Left ventricle myocardium inferior (tissue), 1 donor: ENCODE measurements around the gene CD96. TPM values are rescaled to one million over a fixed set of nuclear protein-coding genes. Genes with fewer than 3 reads are reported as not detected.

Experiments
- DNase-seq: peaks from one replicate; pipeline ENCODE4 v3.0.0-alpha.2; 2020
- H3K27ac ChIP-seq: fragments of 200-600 bp; replicated peaks from 2 replicates; pipeline ENCODE4 v1.8.0; 2021
- H3K27me3 ChIP-seq: fragments of 200-600 bp; 2 replicates; pipeline ENCODE4 v1.8.0; 2021; ENCODE audit warnings: low read depth
- H3K36me3 ChIP-seq: fragments of 200-600 bp; 2 replicates; pipeline ENCODE4 v1.8.0; 2021
- H3K4me1 ChIP-seq: fragments of 200-600 bp; 2 replicates; pipeline ENCODE4 v1.8.0; 2021
- H3K4me3 ChIP-seq: fragments of 200-600 bp; 2 replicates; pipeline ENCODE4 v1.8.0; 2021; ENCODE audit warnings: mild to moderate bottlenecking, moderate library complexity
- H3K9me3 ChIP-seq: fragments of 200-600 bp; replicated peaks from 2 replicates; pipeline ENCODE4 v1.8.0; 2021
- intact Hi-C: fragments of 100-400 bp; cut with micrococcal nuclease; formaldehyde crosslinking; loops from one replicate; pipeline ENCODE4 v1.11.0; 2022
- total RNA-seq: library from RNA; stranded (reverse); fragmentation: NEBNext Ultra II Directional; extraction: Animal tissue kit (Norgen Biotek cat#: 25700); gene quantifications from one replicate; pipeline ENCODE4 v1.2.1, GENCODE V29; 2021
- TF ChIP-seq, protein P1 (sequence below): fragments of 200-600 bp; IDR thresholded peaks from 2 replicates; pipeline ENCODE4 v1.8.0; 2021; ENCODE audit warnings: antibody characterized with exemption, mild to moderate bottlenecking, borderline replicate concordance
- donor health status: DM: no; HTN: yes; CAD: no; lungs with severe emphysema.

Gene CD96
- total RNA-seq, 1 donor from 2014 or later = 0.33 TPM

DNA sequence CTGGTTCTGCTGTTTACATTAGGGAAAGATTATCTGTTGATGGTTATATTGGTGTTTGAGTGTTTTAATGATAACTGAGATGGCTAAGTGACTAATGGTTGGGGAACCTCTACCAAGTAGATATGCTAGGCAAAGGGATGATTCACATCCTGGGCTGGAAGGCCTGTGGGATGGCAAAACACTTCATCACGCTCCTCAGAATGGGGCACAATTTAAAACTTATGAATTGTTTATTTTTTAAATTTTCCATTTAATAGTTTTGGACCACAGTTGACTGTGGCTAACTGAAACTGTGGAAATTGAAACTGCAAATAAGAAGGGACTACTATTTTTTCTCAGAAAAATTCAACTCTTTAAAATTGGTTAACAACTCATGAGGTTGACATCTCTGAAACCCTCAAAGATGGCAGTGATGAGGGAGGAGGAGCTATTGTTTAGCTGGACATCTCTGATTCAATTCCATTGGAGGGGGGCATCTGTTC lies 153.7 kb downstream of the CD96 start:
- H3K27me3 ChIP-seq = no peaks in the 10 kb centered on the region
- no peaks in the 10 kb centered on the region for H3K36me3 ChIP-seq
- TF ChIP-seq, protein P1, sequence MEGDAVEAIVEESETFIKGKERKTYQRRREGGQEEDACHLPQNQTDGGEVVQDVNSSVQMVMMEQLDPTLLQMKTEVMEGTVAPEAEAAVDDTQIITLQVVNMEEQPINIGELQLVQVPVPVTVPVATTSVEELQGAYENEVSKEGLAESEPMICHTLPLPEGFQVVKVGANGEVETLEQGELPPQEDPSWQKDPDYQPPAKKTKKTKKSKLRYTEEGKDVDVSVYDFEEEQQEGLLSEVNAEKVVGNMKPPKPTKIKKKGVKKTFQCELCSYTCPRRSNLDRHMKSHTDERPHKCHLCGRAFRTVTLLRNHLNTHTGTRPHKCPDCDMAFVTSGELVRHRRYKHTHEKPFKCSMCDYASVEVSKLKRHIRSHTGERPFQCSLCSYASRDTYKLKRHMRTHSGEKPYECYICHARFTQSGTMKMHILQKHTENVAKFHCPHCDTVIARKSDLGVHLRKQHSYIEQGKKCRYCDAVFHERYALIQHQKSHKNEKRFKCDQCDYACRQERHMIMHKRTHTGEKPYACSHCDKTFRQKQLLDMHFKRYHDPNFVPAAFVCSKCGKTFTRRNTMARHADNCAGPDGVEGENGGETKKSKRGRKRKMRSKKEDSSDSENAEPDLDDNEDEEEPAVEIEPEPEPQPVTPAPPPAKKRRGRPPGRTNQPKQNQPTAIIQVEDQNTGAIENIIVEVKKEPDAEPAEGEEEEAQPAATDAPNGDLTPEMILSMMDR = no peak
- intact Hi-C loops = no loop called here
- H3K27ac ChIP-seq = no peak overlapping the region
- H3K4me1 ChIP-seq = peaks cover 10% of the 10 kb centered on the region
- H3K9me3 ChIP-seq = no peaks in the 10 kb centered on the region
- DNase-seq = no peak
- no peak overlapping the region for H3K4me3 ChIP-seq

DNA sequence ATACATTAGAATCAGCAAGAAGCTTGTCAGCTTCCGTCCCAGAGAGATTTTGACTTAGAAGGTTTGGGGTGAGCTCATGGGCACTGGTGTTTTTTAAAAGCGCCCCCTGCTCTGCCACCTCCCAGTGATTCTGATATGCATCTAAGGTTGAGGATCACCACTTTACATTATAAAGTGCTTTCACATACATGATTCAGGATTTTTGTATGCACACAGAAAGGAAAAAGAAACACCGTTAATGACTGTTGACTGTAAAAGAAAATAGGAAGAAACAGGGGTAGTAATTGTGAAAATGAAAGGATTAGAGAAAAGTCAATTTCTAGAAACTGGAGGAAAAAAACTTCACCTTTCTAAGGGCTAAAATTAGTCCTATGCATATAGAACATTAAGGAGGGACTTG lies 158.1 kb downstream of the CD96 start:
- H3K4me1 ChIP-seq = no peaks in the 10 kb centered on the region
- no peak overlapping the region for H3K27ac ChIP-seq
- H3K27me3 ChIP-seq = no peaks in the 10 kb centered on the region
- H3K9me3 ChIP-seq = no peaks in the 10 kb centered on the region
- no peak overlapping the region for H3K4me3 ChIP-seq
- intact Hi-C loops = no loop called here
- H3K36me3 ChIP-seq = no peaks in the 10 kb centered on the region
- TF ChIP-seq, protein P1 = no peak
- DNase-seq = no peak

DNA sequence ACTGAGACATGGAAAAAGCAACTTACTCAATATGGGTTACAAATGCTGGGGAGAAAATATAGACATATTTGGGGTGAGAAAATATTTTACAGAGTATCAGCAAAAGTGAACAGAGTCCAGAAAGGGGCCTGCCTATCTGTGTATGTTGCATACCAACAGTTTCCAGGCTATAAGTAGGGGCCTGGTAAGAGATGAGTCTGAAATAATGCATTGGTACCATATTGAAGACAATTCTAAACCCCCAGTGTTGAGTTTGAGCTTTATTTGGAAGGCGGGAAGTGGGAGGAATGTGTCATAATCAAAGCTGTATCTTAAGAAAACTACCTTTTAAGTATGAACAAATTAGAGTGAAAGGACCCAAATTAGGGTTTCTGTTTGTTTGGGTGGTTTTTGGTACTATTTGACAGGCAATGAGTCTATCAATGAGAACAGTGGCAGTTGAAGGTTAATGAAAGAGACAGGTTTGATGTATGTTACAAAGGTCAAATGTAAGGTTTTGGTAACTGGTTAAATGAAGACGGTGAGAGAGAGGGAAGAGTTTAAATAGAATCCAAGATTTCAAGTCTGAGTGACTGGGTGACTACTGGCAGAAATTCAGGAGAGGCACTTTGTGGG lies 159.4 kb downstream of the CD96 start:
- Histone ChIP-seq H3K27ac (no peak overlapping the region), H3K9me3 (no peaks in the 10 kb centered on the region), H3K36me3 (no peaks in the 10 kb centered on the region), H3K27me3 (no peaks in the 10 kb centered on the region), H3K4me3 (no peak overlapping the region), H3K4me1 (no peaks in the 10 kb centered on the region)
- intact Hi-C loops = no loop called here
- DNase-seq = no peak
- TF ChIP-seq, protein P1 = no peak

Other genes with a start within 250 kb of the CD96 start
- not detected for gene ZBED2, start 53.1 kb downstream of the CD96 start, total RNA-seq
- gene PLCXD2, start 132.5 kb downstream of the CD96 start, total RNA-seq = 0.77 TPM